HepG2 (cell line): ENCODE results near the gene GSTM1. TPM values are rescaled to one million over a fixed set of nuclear protein-coding genes. Genes with fewer than 3 reads are reported as not detected.

Experiments used
- ATAC-seq: fragments of 200-7000 bp; cut with Tn5 transposase; 3 replicates; pipeline ENCODE4 v1.9.1; 2020; ENCODE audit warnings: mild to moderate bottlenecking, moderate library complexity
- BruUV-seq: library from RNA; stranded (reverse); fragments of 400-500 nt; replicated peaks from 2 replicates; lab custom pipeline; 2021; lab: Mats Ljungman, UMichigan
- CTCF ChIA-PET: fragments of 300-600 bp; formaldehyde crosslinking; extraction: SDS; loops from one replicate; lab custom pipeline; 2021; ENCODE audit warnings: low total read pairs, inconsistent platforms, low intra/inter-chr PET ratio; lab: Yijun Ruan, JAX
- POLR2A ChIA-PET: fragments of 350-600 bp; sonication (Branson Sonifier 250); formaldehyde crosslinking; loops from one replicate; lab custom pipeline; 2020; ENCODE audit warnings: antibody characterized with exemption, inconsistent platforms; lab: Yijun Ruan, JAX
- DNase-seq: peaks from one replicate; pipeline ENCODE4 v3.0.0-alpha.2; 2015; ENCODE audit warnings: low spot score
- FAIRE-seq: peaks from 3 replicates; lab custom pipeline; 2011; peaks lifted over from hg19 to GRCh38; lab: Jason Lieb, UNC
- H2AFZ ChIP-seq: one replicate; pipeline ENCODE4 v1.6.1; 2011; ENCODE audit warnings: low read length, inconsistent platforms
- H3K27ac ChIP-seq: fragments of 300-600 bp; 3 replicates; pipeline ENCODE4 v1.8.0; 2011; ENCODE audit warnings: mixed run types, mild to moderate bottlenecking, mixed read lengths, low read length, inconsistent platforms; ENCODE audit not compliant: insufficient read depth; ENCODE audit errors: extremely low read length
- H3K27me3 ChIP-seq, 2 experiments: fragments of 200-600 bp in 1 of 2; 2 replicates in 1 of 2; 3 replicates in 1 of 2; pipeline versions ENCODE4 v1.6.0 to v1.8.0; 2011; ENCODE audit warnings: low read length in 2 of 2, mild to moderate bottlenecking in 2 of 2, moderate library complexity in 2 of 2, inconsistent platforms in 1 of 2; ENCODE audit not compliant: insufficient read depth in 2 of 2, control insufficient read depth in 1 of 2
- H3K36me3 ChIP-seq, 2 experiments: fragments of 200-600 bp in 1 of 2; replicated peaks in 1 of 2; 2 replicates in 1 of 2; 3 replicates in 1 of 2; pipeline versions ENCODE4 v1.5.1 to v1.8.0; 2011; ENCODE audit warnings: low read length in 2 of 2, inconsistent platforms in 1 of 2; ENCODE audit not compliant: insufficient read depth in 2 of 2, control insufficient read depth in 1 of 2
- H3K4me1 ChIP-seq: 2 replicates; pipeline ENCODE4 v1.5.1; 2012; ENCODE audit warnings: low read length, inconsistent platforms; ENCODE audit not compliant: insufficient read depth
- H3K4me2 ChIP-seq: 2 replicates; pipeline ENCODE4 v1.6.0; 2011; ENCODE audit warnings: low read depth, low read length, inconsistent platforms
- H3K4me3 ChIP-seq, 3 experiments: fragments of 200-600 bp in 1 of 3; sonication (generic), shearing (Covaris generic) in 1 of 3; replicated peaks in 1 of 3; 2 replicates each; pipeline ENCODE4 v1.5.1; 2011 to 2016; ENCODE audit warnings: low read length in 3 of 3, inconsistent platforms in 2 of 3, low read depth in 2 of 3, mild to moderate bottlenecking in 2 of 3, control low read depth in 1 of 3, mixed read lengths in 1 of 3; ENCODE audit not compliant: insufficient read depth in 1 of 3
- H3K79me2 ChIP-seq: one replicate; pipeline ENCODE4 v1.6.1; 2011; ENCODE audit warnings: low read length, inconsistent platforms; ENCODE audit not compliant: insufficient read depth
- H3K9ac ChIP-seq: 2 replicates; pipeline ENCODE4 v1.6.0; 2011; ENCODE audit warnings: mild to moderate bottlenecking, low read depth, low read length, inconsistent platforms; ENCODE audit not compliant: insufficient read depth
- H3K9me3 ChIP-seq: 2 replicates; pipeline ENCODE4 v1.5.1; 2012; ENCODE audit warnings: mild to moderate bottlenecking, low read length
- H4K20me1 ChIP-seq: 2 replicates; pipeline ENCODE4 v1.6.0; 2011; ENCODE audit warnings: inconsistent platforms, mild to moderate bottlenecking, low read length, moderate library complexity; ENCODE audit not compliant: insufficient read depth
- MIER2 ChIP-seq: IDR thresholded peaks from 2 replicates; pipeline ENCODE4 v1.6.1; 2016; ENCODE audit warnings: missing biosample characterization, missing genetic modification reagents
- MLLT10 ChIP-seq: sonication (generic); formaldehyde crosslinking; IDR thresholded peaks from 2 replicates; pipeline ENCODE4 v1.4.0; 2020; ENCODE audit warnings: missing genetic modification reagents
- RXRA ChIP-seq: sonication (generic); formaldehyde crosslinking; IDR thresholded peaks from 2 replicates; pipeline ENCODE4 v1.5.1; 2020; ENCODE audit warnings: missing genetic modification reagents
- SUZ12 ChIP-seq: fragments of 150-350 bp; IDR thresholded peaks from 2 replicates; pipeline ENCODE4 v1.6.1; 2014; ENCODE audit warnings: low read depth, low read length
- TOPORS ChIP-seq: sonication (generic); formaldehyde crosslinking; IDR thresholded peaks from 2 replicates; pipeline ENCODE4 v1.8.0; 2023; ENCODE audit warnings: mild to moderate bottlenecking, missing genetic modification reagents
- UBTF ChIP-seq: sonication (generic); formaldehyde crosslinking; IDR thresholded peaks from 2 replicates; pipeline ENCODE4 v1.4.0; 2020; ENCODE audit warnings: mild to moderate bottlenecking, missing genetic modification reagents
- ZNF121 ChIP-seq: sonication (generic); formaldehyde crosslinking; IDR thresholded peaks from 2 replicates; pipeline ENCODE4 v1.5.0; 2020; ENCODE audit warnings: mild to moderate bottlenecking, missing genetic modification reagents
- ZNF17 ChIP-seq: sonication (generic); formaldehyde crosslinking; IDR thresholded peaks from 2 replicates; pipeline ENCODE4 v1.5.0; 2020; ENCODE audit warnings: mild to moderate bottlenecking, missing genetic modification reagents
- ZNF788 ChIP-seq: sonication (generic); formaldehyde crosslinking; IDR thresholded peaks from 2 replicates; pipeline ENCODE4 v1.5.0; 2020; ENCODE audit warnings: mild to moderate bottlenecking, missing genetic modification reagents, borderline replicate concordance
- WGBS: methylation state at CpG from one replicate; pipeline ENCODE4 v1.1.6; 2017; ENCODE audit warnings: low lambda C conversion rate; 5-methylcytosine and 5-hydroxymethylcytosine counted together
- in situ Hi-C: cut with HindIII; loops from 2 replicates; pipeline ENCODE4 v1.10.0; 2017; ENCODE audit warnings: low pct_unique_long_range_greater_than_20kb; ENCODE audit not compliant: extremely low pct_ligation_motif_present
- intact Hi-C: fragments of 100-400 bp; cut with micrococcal nuclease; formaldehyde crosslinking; loops from one replicate; pipeline ENCODE4 v1.10.0; 2022; ENCODE audit not compliant: unreplicated experiment
- polyA plus RNA-seq, 8 experiments: library from polyadenylated mRNA; depleted of rRNA in 3 of 8; stranded (reverse) in 7 of 8; unstranded in 1 of 8; fragments of >200 nt; fragmentation: Illumina TruSeq in 4 of 8; extraction: Trizol in 4 of 8; gene quantifications; 2 replicates each; pipeline versions ENCODE4 v1.2.1 to v1.2.3, GENCODE V29; 2011 to 2016; ENCODE audit warnings: low read depth in 4 of 8, missing spikeins in 1 of 8, mixed read lengths in 1 of 8; ENCODE audit not compliant: insufficient read depth in 1 of 8
- total RNA-seq, 5 experiments: library from RNA; depleted of rRNA; stranded (reverse); fragments of >200 nt; fragmentation: Illumina TruSeq; extraction: Trizol; gene quantifications; 2 replicates each; pipeline ENCODE4 v1.2.3, GENCODE V29; 2016; ENCODE audit warnings: low read depth in 1 of 5
- TF ChIP-seq, protein P1 (sequence below): sonication (generic); formaldehyde crosslinking; IDR thresholded peaks from 2 replicates; pipeline ENCODE4 v1.5.0; 2020; ENCODE audit warnings: missing genetic modification reagents
- TF ChIP-seq, protein P2 (sequence below): sonication (generic); formaldehyde crosslinking; IDR thresholded peaks from 2 replicates; pipeline ENCODE4 v1.5.0; 2020; ENCODE audit warnings: mild to moderate bottlenecking, missing genetic modification reagents
- TF ChIP-seq, protein P3 (sequence below): IDR thresholded peaks from 2 replicates; pipeline ENCODE4 v1.6.1; 2016; ENCODE audit warnings: mild to moderate bottlenecking, missing biosample characterization, missing genetic modification reagents

GSTM1 gene
- total and polyA plus RNA-seq, 2 of the 13 experiments (the other 11 are each of a cell fraction or from before 2014, with no cell fraction given) = 0.42 TPM; not detected in 1

GRCh38 chr1:109639063-109639840 lies 48.4 kb upstream of the GSTM1 start:
- H3K4me1 ChIP-seq = peaks cover 33% of the 10 kb centered on the region
- TF ChIP-seq ZNF17 (CRISPR knock-in tag) = no peak
- TF ChIP-seq TOPORS (CRISPR knock-in tag) = no peak
- no peak for TF ChIP-seq UBTF
- no peak for TF ChIP-seq ZNF121
- TF ChIP-seq, protein P1, sequence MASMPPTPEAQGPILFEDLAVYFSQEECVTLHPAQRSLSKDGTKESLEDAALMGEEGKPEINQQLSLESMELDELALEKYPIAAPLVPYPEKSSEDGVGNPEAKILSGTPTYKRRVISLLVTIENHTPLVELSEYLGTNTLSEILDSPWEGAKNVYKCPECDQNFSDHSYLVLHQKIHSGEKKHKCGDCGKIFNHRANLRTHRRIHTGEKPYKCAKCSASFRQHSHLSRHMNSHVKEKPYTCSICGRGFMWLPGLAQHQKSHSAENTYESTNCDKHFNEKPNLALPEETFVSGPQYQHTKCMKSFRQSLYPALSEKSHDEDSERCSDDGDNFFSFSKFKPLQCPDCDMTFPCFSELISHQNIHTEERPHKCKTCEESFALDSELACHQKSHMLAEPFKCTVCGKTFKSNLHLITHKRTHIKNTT (CRISPR knock-in tag) = no peak
- TF ChIP-seq ZNF788 = no peak
- no peak for TF ChIP-seq RXRA (CRISPR knock-in tag)
- no peak for TF ChIP-seq SUZ12
- TF ChIP-seq, protein P2, sequence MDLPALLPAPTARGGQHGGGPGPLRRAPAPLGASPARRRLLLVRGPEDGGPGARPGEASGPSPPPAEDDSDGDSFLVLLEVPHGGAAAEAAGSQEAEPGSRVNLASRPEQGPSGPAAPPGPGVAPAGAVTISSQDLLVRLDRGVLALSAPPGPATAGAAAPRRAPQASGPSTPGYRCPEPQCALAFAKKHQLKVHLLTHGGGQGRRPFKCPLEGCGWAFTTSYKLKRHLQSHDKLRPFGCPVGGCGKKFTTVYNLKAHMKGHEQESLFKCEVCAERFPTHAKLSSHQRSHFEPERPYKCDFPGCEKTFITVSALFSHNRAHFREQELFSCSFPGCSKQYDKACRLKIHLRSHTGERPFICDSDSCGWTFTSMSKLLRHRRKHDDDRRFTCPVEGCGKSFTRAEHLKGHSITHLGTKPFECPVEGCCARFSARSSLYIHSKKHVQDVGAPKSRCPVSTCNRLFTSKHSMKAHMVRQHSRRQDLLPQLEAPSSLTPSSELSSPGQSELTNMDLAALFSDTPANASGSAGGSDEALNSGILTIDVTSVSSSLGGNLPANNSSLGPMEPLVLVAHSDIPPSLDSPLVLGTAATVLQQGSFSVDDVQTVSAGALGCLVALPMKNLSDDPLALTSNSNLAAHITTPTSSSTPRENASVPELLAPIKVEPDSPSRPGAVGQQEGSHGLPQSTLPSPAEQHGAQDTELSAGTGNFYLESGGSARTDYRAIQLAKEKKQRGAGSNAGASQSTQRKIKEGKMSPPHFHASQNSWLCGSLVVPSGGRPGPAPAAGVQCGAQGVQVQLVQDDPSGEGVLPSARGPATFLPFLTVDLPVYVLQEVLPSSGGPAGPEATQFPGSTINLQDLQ (CRISPR knock-in tag) = no peak
- no peak for TF ChIP-seq MIER2 (CRISPR knock-in tag)
- no peak for TF ChIP-seq MLLT10 (CRISPR knock-in tag)
- TF ChIP-seq, protein P3, sequence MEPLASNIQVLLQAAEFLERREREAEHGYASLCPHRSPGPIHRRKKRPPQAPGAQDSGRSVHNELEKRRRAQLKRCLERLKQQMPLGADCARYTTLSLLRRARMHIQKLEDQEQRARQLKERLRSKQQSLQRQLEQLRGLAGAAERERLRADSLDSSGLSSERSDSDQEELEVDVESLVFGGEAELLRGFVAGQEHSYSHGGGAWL = no peak

More at GRCh38 chr1:109639063-109639840, 48.4 kb upstream of the GSTM1 start:
- no peak for DNase-seq
- no peak overlapping the region for H2AFZ ChIP-seq
- POLR2A ChIA-PET = interaction anchor here (1.2 to 3.8 kb wide), 6 partner anchors 11 to 135 kb away, joined by 3 to 23 read pairs (median 4); partner anchors contain the start of genes EPS8L3 and GNAI3
- no peak for FAIRE-seq
- H3K4me3 ChIP-seq = no peak overlapping the region
- 32% methylated on average over 6 of the region's 9 CpGs for WGBS
- in situ Hi-C loops = no loop called here
- no TSS peak for BruUV-seq
- H3K9me3 ChIP-seq = no peaks in the 10 kb centered on the region
- intact Hi-C loops = loop anchor here (2.0 kb wide), 1 partner anchor 96 kb away; no protein-coding TSS in a partner anchor
- no peaks in the 10 kb centered on the region for H3K36me3 ChIP-seq
- no peak overlapping the region for H3K27ac ChIP-seq
- no peaks in the 10 kb centered on the region for H3K79me2 ChIP-seq
- no peaks in the 10 kb centered on the region for H4K20me1 ChIP-seq
- ATAC-seq = no peak
- CTCF ChIA-PET = interaction anchor here (1.2 to 2.6 kb wide), 2 partner anchors 93 to 134 kb away, joined by 7 to 13 read pairs; no protein-coding TSS in a partner anchor
- no peak overlapping the region for H3K9ac ChIP-seq
- H3K27me3 ChIP-seq = 0 out of 5 replicates have a peak, but pooled peaks cover 0 to 3% of the 10 kb centered on the region in 2 experiments
- H3K4me2 ChIP-seq = no peak overlapping the region
